ENCODE data around the gene HECTD1. TPM values are rescaled to one million over a fixed set of nuclear protein-coding genes. Genes with fewer than 3 reads are reported as not detected.

HECTD1 gene
- total RNA-seq, 1 experiment from 2014 or later: 101 TPM

DNA sequence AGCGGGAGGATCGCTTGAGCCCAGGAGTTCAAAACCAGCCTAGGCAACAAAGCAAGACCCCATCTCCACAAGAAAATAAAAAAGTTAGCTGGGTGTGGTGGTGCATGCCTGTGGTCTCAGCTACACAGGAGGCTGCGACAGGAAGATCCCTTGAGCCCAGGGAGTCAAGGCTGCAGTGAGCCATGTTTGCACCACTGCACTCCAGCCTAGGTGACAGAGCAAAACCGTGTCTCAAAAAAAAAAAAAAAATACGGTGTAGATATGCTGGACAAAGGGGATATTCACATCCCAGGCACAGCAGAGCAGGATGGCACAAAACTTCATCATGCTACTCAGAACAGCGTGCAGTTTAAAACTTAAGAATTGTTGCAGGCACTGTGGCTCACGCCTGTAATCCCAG, 156.6 kb downstream of the HECTD1 start:
- no TSS peak for BruUV-seq (replicated peaks)
- Histone ChIP-seq H3K4me1 (ENCODE audit: control insufficient read depth, insufficient read depth, low read length) (no peaks in the 10 kb centered on the region), H3K9me3 (ENCODE audit: control insufficient read depth, insufficient read depth, low read depth, low read length) (no peaks in the 10 kb centered on the region), H3K27me3 (ENCODE audit: control insufficient read depth, insufficient read depth, low read length) (no peaks in the 10 kb centered on the region), H3K4me3 (ENCODE audit: low read depth in 2 of 2, low read length in 2 of 2) (no peak overlapping the region), H3K36me3 (ENCODE audit: control insufficient read depth, insufficient read depth, low read length) (no peaks in the 10 kb centered on the region), H3K27ac (ENCODE audit: low read length) (no peak overlapping the region)
- DNase-seq (ENCODE audit: low read depth, low spot score): no peak
- ChIA-PET CTCF (no interaction called here), POLR2A (no interaction called here)
- no peak for ATAC-seq
- intact Hi-C loops (cut with micrococcal nuclease; ENCODE audit: unreplicated experiment): no loop called here
- in situ Hi-C loops (cut with HindIII; ENCODE audit: low pct_unique_long_range_greater_than_20kb, low sequenced_read_pairs): no loop called here
- no peak for TF ChIP-seq SIN3A (IDR thresholded peaks at IDR 0.05; ENCODE audit: borderline replicate concordance, insufficient read depth, low read depth, low read length)
- no peak for TF ChIP-seq POLR2AphosphoS5 (IDR thresholded peaks at IDR 0.05; ENCODE audit: low read depth, low read length)
- TF ChIP-seq, protein P1, sequence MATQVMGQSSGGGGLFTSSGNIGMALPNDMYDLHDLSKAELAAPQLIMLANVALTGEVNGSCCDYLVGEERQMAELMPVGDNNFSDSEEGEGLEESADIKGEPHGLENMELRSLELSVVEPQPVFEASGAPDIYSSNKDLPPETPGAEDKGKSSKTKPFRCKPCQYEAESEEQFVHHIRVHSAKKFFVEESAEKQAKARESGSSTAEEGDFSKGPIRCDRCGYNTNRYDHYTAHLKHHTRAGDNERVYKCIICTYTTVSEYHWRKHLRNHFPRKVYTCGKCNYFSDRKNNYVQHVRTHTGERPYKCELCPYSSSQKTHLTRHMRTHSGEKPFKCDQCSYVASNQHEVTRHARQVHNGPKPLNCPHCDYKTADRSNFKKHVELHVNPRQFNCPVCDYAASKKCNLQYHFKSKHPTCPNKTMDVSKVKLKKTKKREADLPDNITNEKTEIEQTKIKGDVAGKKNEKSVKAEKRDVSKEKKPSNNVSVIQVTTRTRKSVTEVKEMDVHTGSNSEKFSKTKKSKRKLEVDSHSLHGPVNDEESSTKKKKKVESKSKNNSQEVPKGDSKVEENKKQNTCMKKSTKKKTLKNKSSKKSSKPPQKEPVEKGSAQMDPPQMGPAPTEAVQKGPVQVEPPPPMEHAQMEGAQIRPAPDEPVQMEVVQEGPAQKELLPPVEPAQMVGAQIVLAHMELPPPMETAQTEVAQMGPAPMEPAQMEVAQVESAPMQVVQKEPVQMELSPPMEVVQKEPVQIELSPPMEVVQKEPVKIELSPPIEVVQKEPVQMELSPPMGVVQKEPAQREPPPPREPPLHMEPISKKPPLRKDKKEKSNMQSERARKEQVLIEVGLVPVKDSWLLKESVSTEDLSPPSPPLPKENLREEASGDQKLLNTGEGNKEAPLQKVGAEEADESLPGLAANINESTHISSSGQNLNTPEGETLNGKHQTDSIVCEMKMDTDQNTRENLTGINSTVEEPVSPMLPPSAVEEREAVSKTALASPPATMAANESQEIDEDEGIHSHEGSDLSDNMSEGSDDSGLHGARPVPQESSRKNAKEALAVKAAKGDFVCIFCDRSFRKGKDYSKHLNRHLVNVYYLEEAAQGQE (IDR thresholded peaks at IDR 0.05; ENCODE audit: insufficient read depth in 1 of 2, low read depth in 2 of 2, low read length in 1 of 2): no peak
- no peak for TF ChIP-seq TCF7L2 (IDR thresholded peaks at IDR 0.05; ENCODE audit: low read depth, low read length)
- TF ChIP-seq, protein P2, sequence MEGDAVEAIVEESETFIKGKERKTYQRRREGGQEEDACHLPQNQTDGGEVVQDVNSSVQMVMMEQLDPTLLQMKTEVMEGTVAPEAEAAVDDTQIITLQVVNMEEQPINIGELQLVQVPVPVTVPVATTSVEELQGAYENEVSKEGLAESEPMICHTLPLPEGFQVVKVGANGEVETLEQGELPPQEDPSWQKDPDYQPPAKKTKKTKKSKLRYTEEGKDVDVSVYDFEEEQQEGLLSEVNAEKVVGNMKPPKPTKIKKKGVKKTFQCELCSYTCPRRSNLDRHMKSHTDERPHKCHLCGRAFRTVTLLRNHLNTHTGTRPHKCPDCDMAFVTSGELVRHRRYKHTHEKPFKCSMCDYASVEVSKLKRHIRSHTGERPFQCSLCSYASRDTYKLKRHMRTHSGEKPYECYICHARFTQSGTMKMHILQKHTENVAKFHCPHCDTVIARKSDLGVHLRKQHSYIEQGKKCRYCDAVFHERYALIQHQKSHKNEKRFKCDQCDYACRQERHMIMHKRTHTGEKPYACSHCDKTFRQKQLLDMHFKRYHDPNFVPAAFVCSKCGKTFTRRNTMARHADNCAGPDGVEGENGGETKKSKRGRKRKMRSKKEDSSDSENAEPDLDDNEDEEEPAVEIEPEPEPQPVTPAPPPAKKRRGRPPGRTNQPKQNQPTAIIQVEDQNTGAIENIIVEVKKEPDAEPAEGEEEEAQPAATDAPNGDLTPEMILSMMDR (IDR thresholded peaks at IDR 0.05): no peak

Other genes with a start within 250 kb of the HECTD1 start
- gene AP4S1, start 182.1 kb downstream of the HECTD1 start, total RNA-seq (2021; ENCODE audit: unreplicated experiment): 3.3 TPM
- 29.2 TPM for gene STRN3, start 181.4 kb downstream of the HECTD1 start, total RNA-seq (2021; ENCODE audit: unreplicated experiment)
- 22.0 TPM for gene HEATR5A, start 212.8 kb upstream of the HECTD1 start, total RNA-seq (2021; ENCODE audit: unreplicated experiment)
- gene DTD2, start 249.7 kb upstream of the HECTD1 start, total RNA-seq (2021; ENCODE audit: unreplicated experiment): 15.2 TPM

Data from Panc1 (cell line).